K562 (cell line): ENCODE data around the gene MMS22L. TPM values are rescaled to one million over a fixed set of nuclear protein-coding genes. Genes with fewer than 3 reads are reported as not detected.

Source experiments
- ATAC-seq: fragments of 200-7000 bp; cut with Tn5 transposase; 3 replicates; pipeline ENCODE4 v1.9.1; 2020; ENCODE audit warnings: moderate library complexity
- BruUV-seq: library from RNA; stranded (reverse); fragments of 400-500 nt; replicated peaks from 2 replicates; lab custom pipeline; 2021; lab: Mats Ljungman, UMichigan
- CTCF ChIA-PET: fragments of 300-600 bp; formaldehyde crosslinking; extraction: SDS; loops from one replicate; lab custom pipeline; 2021; ENCODE audit warnings: low intra/inter-chr PET ratio; lab: Yijun Ruan, JAX
- POLR2A ChIA-PET: fragments of 300-600, 350-650 bp; sonication (Branson Sonifier 250); formaldehyde crosslinking; extraction: SDS; loops from one replicate; lab custom pipeline; 2021; ENCODE audit warnings: antibody characterized with exemption, inconsistent platforms; lab: Yijun Ruan, JAX
- DNase-seq, 4 experiments: peaks; one replicate each; pipeline versions ENCODE4 v3.0.0 to v3.0.0-alpha.2; 2011 to 2018; ENCODE audit warnings: low spot score in 3 of 4, mixed read lengths in 3 of 4; ENCODE audit errors: extremely low read depth in 1 of 4
- FAIRE-seq: peaks from 2 replicates; lab custom pipeline; 2011; peaks lifted over from hg19 to GRCh38; lab: Jason Lieb, UNC
- H2AFZ ChIP-seq: 2 replicates; pipeline ENCODE4 v1.6.0; 2011; ENCODE audit warnings: low read depth, low read length, control low read depth, inconsistent platforms
- H3K27ac ChIP-seq: fragments of 200-600 bp; 3 replicates; pipeline ENCODE4 v1.8.0; 2011; ENCODE audit warnings: low read depth, mild to moderate bottlenecking, control low read depth, inconsistent platforms, low read length, moderate library complexity, mixed read lengths; ENCODE audit errors: extremely low read depth
- H3K27me3 ChIP-seq, 2 experiments: fragments of 300-600 bp in 1 of 2; 2 replicates in 1 of 2; 3 replicates in 1 of 2; pipeline versions ENCODE4 v1.6.0 to v1.8.0; 2011; ENCODE audit warnings: inconsistent platforms in 2 of 2, low read length in 2 of 2, mild to moderate bottlenecking in 1 of 2, mixed read lengths in 1 of 2, moderate library complexity in 1 of 2; ENCODE audit not compliant: control insufficient read depth in 2 of 2, insufficient read depth in 2 of 2
- H3K36me3 ChIP-seq: fragments of 300-600 bp; 3 replicates; pipeline ENCODE4 v1.8.0; 2011; ENCODE audit warnings: mild to moderate bottlenecking, low read length, inconsistent platforms; ENCODE audit not compliant: control insufficient read depth, insufficient read depth
- H3K4me1 ChIP-seq, 2 experiments: fragments of 200-600 bp in 1 of 2; replicated peaks in 1 of 2; 2 replicates in 1 of 2; 3 replicates in 1 of 2; pipeline versions ENCODE4 v1.5.1 to v1.8.0; 2011; ENCODE audit warnings: inconsistent platforms in 2 of 2, low read length in 2 of 2, mild to moderate bottlenecking in 1 of 2, mixed read lengths in 1 of 2, moderate library complexity in 1 of 2; ENCODE audit not compliant: control insufficient read depth in 2 of 2, insufficient read depth in 2 of 2
- H3K4me2 ChIP-seq: 2 replicates; pipeline ENCODE4 v1.6.1; 2011; ENCODE audit warnings: low read length, control low read depth, inconsistent platforms, mixed read lengths; ENCODE audit not compliant: insufficient read depth
- H3K4me3 ChIP-seq: fragments of 200-600 bp; sonication (generic), shearing (Covaris generic); 2 replicates; pipeline ENCODE4 v1.5.1; 2016; ENCODE audit warnings: control low read depth, inconsistent platforms
- H3K79me2 ChIP-seq: fragments of 200-600 bp; 3 replicates; pipeline ENCODE4 v1.8.0; 2011; ENCODE audit warnings: low read length, inconsistent platforms; ENCODE audit not compliant: control insufficient read depth, insufficient read depth
- H3K9ac ChIP-seq, 2 experiments: 2 replicates each; pipeline versions ENCODE4 v1.6.0 to v1.6.1; 2011; ENCODE audit warnings: low read depth in 2 of 2, low read length in 2 of 2, control low read depth in 1 of 2, inconsistent platforms in 1 of 2, mild to moderate bottlenecking in 1 of 2, mixed read lengths in 1 of 2; ENCODE audit not compliant: insufficient read depth in 1 of 2
- H3K9me1 ChIP-seq: one replicate; pipeline ENCODE4 v1.6.0; 2011; ENCODE audit warnings: inconsistent platforms, mild to moderate bottlenecking, low read length, moderate library complexity; ENCODE audit not compliant: control insufficient read depth, insufficient read depth
- H3K9me3 ChIP-seq: replicated peaks from 2 replicates; pipeline ENCODE4 v1.5.1; 2011; ENCODE audit warnings: low read depth, low read length, inconsistent platforms; ENCODE audit not compliant: control insufficient read depth, insufficient read depth
- H4K20me1 ChIP-seq: replicated peaks from 2 replicates; pipeline ENCODE4 v1.6.1; 2011; ENCODE audit warnings: low read length, inconsistent platforms, mixed read lengths; ENCODE audit not compliant: control insufficient read depth, insufficient read depth
- CREB1 ChIP-seq, 2 experiments: sonication (generic) in 1 of 2; formaldehyde crosslinking in 1 of 2; IDR thresholded peaks; 2 replicates each; pipeline versions ENCODE4 v1.6.1 to v1.8.0; 2012 to 2022; ENCODE audit warnings: inconsistent platforms in 1 of 2, mild to moderate bottlenecking in 1 of 2, missing genetic modification reagents in 1 of 2, moderate library complexity in 1 of 2
- CXXC5 ChIP-seq: fragments of 250-450 bp; sonication (Bioruptor Pico); IDR thresholded peaks from 2 replicates; pipeline ENCODE4 v1.8.0; 2022; ENCODE audit warnings: inconsistent platforms, mild to moderate bottlenecking, moderate library complexity
- E2F1 ChIP-seq: sonication (generic); formaldehyde crosslinking; IDR thresholded peaks from 2 replicates; pipeline ENCODE4 v1.8.1; 2023; ENCODE audit warnings: mild to moderate bottlenecking, missing genetic modification reagents, moderate library complexity
- ELF2 ChIP-seq: fragments of 250-450 bp; sonication (Bioruptor Pico); IDR thresholded peaks from 2 replicates; pipeline ENCODE4 v1.5.0; 2021; ENCODE audit warnings: mild to moderate bottlenecking
- FOXJ3 ChIP-seq: sonication (generic); formaldehyde crosslinking; IDR thresholded peaks from 2 replicates; pipeline ENCODE4 v1.4.0; 2020; ENCODE audit warnings: mild to moderate bottlenecking, missing genetic modification reagents
- HSF4 ChIP-seq: fragments of 250-450 bp; sonication (Bioruptor Pico); IDR thresholded peaks from 2 replicates; pipeline ENCODE4 v2.1.2; 2022; ENCODE audit warnings: mild to moderate bottlenecking, moderate library complexity, borderline replicate concordance
- MAX ChIP-seq: sonication (generic); formaldehyde crosslinking; IDR thresholded peaks from 2 replicates; pipeline ENCODE4 v1.9.0; 2022; ENCODE audit warnings: mild to moderate bottlenecking, missing genetic modification reagents
- PYGO2 ChIP-seq: fragments of 450-650 bp; IDR thresholded peaks from 2 replicates; pipeline ENCODE4 v1.6.1; 2016; ENCODE audit warnings: mild to moderate bottlenecking, missing genetic modification characterization, moderate library complexity, missing compliant biosample characterization
- RFX7 ChIP-seq: fragments of 250-450 bp; sonication (Bioruptor Pico); IDR thresholded peaks from 2 replicates; pipeline ENCODE4 v1.5.1; 2021; ENCODE audit warnings: mild to moderate bottlenecking
- U2AF2 ChIP-seq: fragments of 200-400 bp; formaldehyde crosslinking; optimal IDR thresholded peaks from 2 replicates; pipeline ENCODE3; 2017; ENCODE audit warnings: low read depth, mild to moderate bottlenecking, low read length
- ZBTB17 ChIP-seq: fragments of 450-650 bp; formaldehyde crosslinking; IDR thresholded peaks from 2 replicates; pipeline ENCODE4 v1.4.0; 2020; ENCODE audit warnings: mild to moderate bottlenecking
- ZNF277 ChIP-seq: fragments of 250-450 bp; sonication (Bioruptor Pico); IDR thresholded peaks from 2 replicates; pipeline ENCODE4 v1.8.0; 2022; ENCODE audit warnings: inconsistent platforms, mild to moderate bottlenecking, moderate library complexity, borderline replicate concordance
- ZNF79 ChIP-seq: fragments of 250-450 bp; sonication (Bioruptor Pico); IDR thresholded peaks from 2 replicates; pipeline ENCODE4 v1.4.0; 2020; ENCODE audit warnings: low read depth, mild to moderate bottlenecking, moderate library complexity
- ZSCAN32 ChIP-seq: fragments of 450-650 bp; formaldehyde crosslinking; IDR thresholded peaks from 2 replicates; pipeline ENCODE4 v1.4.0; 2020; ENCODE audit warnings: mild to moderate bottlenecking, moderate library complexity
- WGBS: fragments of 100-300 bp; shearing (Covaris generic); methylation state at CpG from one replicate; pipeline ENCODE4 v1.1.6; 2016; ENCODE audit warnings: low coverage, mixed read lengths; ENCODE audit not compliant: insufficient coverage; ENCODE audit errors: missing lambda C conversion rate; 5-methylcytosine and 5-hydroxymethylcytosine counted together
- in situ Hi-C: fragments of 300-500 bp; cut with MboI; formaldehyde crosslinking; loops from 4 replicates; pipeline ENCODE4 v1.15.0; 2018; ENCODE audit warnings: inconsistent platforms, mixed read lengths
- intact Hi-C: fragments of 100-400 bp; cut with micrococcal nuclease; formaldehyde crosslinking; loops from 2 replicates; pipeline ENCODE4 v1.14.2; 2022
- polyA plus RNA-seq, 8 experiments: library from polyadenylated mRNA; depleted of rRNA in 4 of 8; stranded (reverse) in 5 of 8; unstranded in 3 of 8; fragments of >200 nt; fragmentation: Nextera tagmentation in 2 of 8; fragmentation: Illumina TruSeq in 1 of 8; extraction: Ambion mirVana in 2 of 8; extraction: Trizol in 1 of 8; gene quantifications; 2 replicates each; pipeline versions ENCODE4 v1.2.1 to v1.2.3, GENCODE V29; 2011 to 2014; ENCODE audit warnings: inconsistent platforms in 1 of 8, missing spikeins in 1 of 8
- total RNA-seq, 7 experiments: library from RNA; depleted of rRNA in 6 of 7; stranded (reverse); fragments of >200 nt in 6 of 7; fragmentation: Illumina TruSeq in 2 of 7; extraction: Trizol in 2 of 7; gene quantifications; 2 replicates each; pipeline versions ENCODE4 v1.2.1 to v1.2.3, GENCODE V29; 2011 to 2021; ENCODE audit warnings: low replicate concordance in 1 of 7

The MMS22L gene
- total and polyA plus RNA-seq, 9 of the 15 experiments (the other 6 are each of a cell fraction or from before 2014, with no cell fraction given) = 13.0 to 59.5 (median 26.9) TPM

- CTCF ChIA-PET = no interaction called here
- WGBS = 93% methylated on average over 3 of the region's 3 CpGs
Observed at GRCh38 chr6:97177905-97178304, 105.1 kb downstream of the MMS22L start.

GRCh38 chr6:97176468-97176867, 106.5 kb downstream of the MMS22L start:
- CTCF ChIA-PET = no interaction called here
- FAIRE-seq = no peak
- TF ChIP-seq PYGO2 (tag) = no peak
- no peak for TF ChIP-seq HSF4
- TF ChIP-seq RFX7 = no peak
- TF ChIP-seq E2F1 (CRISPR knock-in tag) = no peak
- TF ChIP-seq U2AF2 = no peak
- no peak for TF ChIP-seq ZSCAN32
- TF ChIP-seq FOXJ3 = no peak
- TF ChIP-seq ELF2 (CRISPR knock-in tag) = no peak
- TF ChIP-seq ZNF277 (CRISPR knock-in tag) = no peak
- no peak for TF ChIP-seq ZNF79 (CRISPR knock-in tag)
- TF ChIP-seq CXXC5 (CRISPR knock-in tag) = no peak
- TF ChIP-seq CREB1 (IDR thresholded peaks at IDR 0.05) = no peak
- TF ChIP-seq CREB1 (CRISPR knock-in tag; IDR thresholded peaks at IDR 0.05) = no peak
- TF ChIP-seq MAX (CRISPR knock-in tag) = no peak

More at GRCh38 chr6:97177905-97178304, 105.1 kb downstream of the MMS22L start:
- no peak for DNase-seq
- no peak for TF ChIP-seq ZBTB17 (CRISPR knock-in tag)
- H3K79me2 ChIP-seq = no peaks in the 10 kb centered on the region
- FAIRE-seq = no peak
- H3K4me2 ChIP-seq = no peak overlapping the region
- H3K9ac ChIP-seq = no peak overlapping the region
- no peaks in the 10 kb centered on the region for H3K9me1 ChIP-seq
- BruUV-seq = no TSS peak
- no peaks in the 10 kb centered on the region for H3K4me1 ChIP-seq
- ATAC-seq = no peak
- POLR2A ChIA-PET = interaction anchor here (0.6 kb wide), 1 partner anchor 38 kb away, joined by 3 read pairs; no protein-coding TSS in a partner anchor
- in situ Hi-C loops (no loop called here), intact Hi-C loops (no loop called here)
- H3K9me3 ChIP-seq = no peaks in the 10 kb centered on the region
- H4K20me1 ChIP-seq = no peaks in the 10 kb centered on the region
- H3K4me3 ChIP-seq = no peak overlapping the region
- H3K36me3 ChIP-seq = peaks cover 73% of the 10 kb centered on the region
- no peak overlapping the region for H2AFZ ChIP-seq
- no peak overlapping the region for H3K27ac ChIP-seq
- no peaks in the 10 kb centered on the region for H3K27me3 ChIP-seq

More at GRCh38 chr6:97176468-97176867, 106.5 kb downstream of the MMS22L start:
- no peaks in the 10 kb centered on the region for H3K27me3 ChIP-seq
- H3K4me2 ChIP-seq = no peak overlapping the region
- WGBS = 92% methylated on average over 2 of the region's 2 CpGs
- intact Hi-C loops (no loop called here), in situ Hi-C loops (no loop called here)
- no peak overlapping the region for H2AFZ ChIP-seq
- no peaks in the 10 kb centered on the region for H3K9me1 ChIP-seq
- H3K27ac ChIP-seq = no peak overlapping the region
- POLR2A ChIA-PET = no interaction called here
- no peak for DNase-seq
- no peaks in the 10 kb centered on the region for H3K79me2 ChIP-seq
- H3K36me3 ChIP-seq = peaks cover 75% of the 10 kb centered on the region
- no peak for ATAC-seq
- no peaks in the 10 kb centered on the region for H3K9me3 ChIP-seq
- H4K20me1 ChIP-seq = no peaks in the 10 kb centered on the region
- H3K4me1 ChIP-seq = no peaks in the 10 kb centered on the region
- no TSS peak for BruUV-seq
- H3K9ac ChIP-seq = no peak overlapping the region
- no peak overlapping the region for H3K4me3 ChIP-seq
